ENCODE data around the gene UNC13C.

DNA sequence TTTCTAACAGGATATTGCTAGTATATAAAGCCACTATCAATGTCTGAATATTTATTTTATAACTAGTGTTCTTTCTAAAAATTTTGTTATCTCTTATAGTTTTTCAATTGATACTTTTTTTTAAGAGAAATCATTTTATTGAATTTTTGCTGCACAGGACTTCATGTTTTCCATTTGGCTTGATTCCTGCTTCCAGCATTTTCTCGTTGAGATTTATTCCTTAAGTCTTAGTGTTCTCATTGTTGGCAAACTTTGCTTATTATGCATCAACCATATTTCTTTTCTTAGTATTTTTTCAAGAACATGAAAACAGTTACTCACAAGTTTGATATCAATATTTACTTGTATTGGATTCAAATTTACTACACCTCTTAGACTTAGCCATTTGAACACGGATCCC lies 113.4 kb downstream of the UNC13C start:
- TF ChIP-seq ATF7 (IDR thresholded peaks at IDR 0.05) (no peak), ATF7 (CRISPR knock-in tag; IDR thresholded peaks at IDR 0.05) (no peak), BORCS8-MEF2B (CRISPR knock-in tag; IDR thresholded peaks at IDR 0.05) (no peak)
